Islet of Langerhans (tissue), 1 donor: Measurements from ENCODE around the gene ADARB2.
"Not testable (repeated sequence)": the region's sequence is repeated elsewhere in the genome, so short reads cannot be mapped to it uniquely, and the experiment has no call there.

Experiments used
- FAIRE-seq: peaks from one replicate; lab custom pipeline; 2011; peaks lifted over from hg19 to GRCh38; lab: Jason Lieb, UNC

ADARB2 gene

DNA sequence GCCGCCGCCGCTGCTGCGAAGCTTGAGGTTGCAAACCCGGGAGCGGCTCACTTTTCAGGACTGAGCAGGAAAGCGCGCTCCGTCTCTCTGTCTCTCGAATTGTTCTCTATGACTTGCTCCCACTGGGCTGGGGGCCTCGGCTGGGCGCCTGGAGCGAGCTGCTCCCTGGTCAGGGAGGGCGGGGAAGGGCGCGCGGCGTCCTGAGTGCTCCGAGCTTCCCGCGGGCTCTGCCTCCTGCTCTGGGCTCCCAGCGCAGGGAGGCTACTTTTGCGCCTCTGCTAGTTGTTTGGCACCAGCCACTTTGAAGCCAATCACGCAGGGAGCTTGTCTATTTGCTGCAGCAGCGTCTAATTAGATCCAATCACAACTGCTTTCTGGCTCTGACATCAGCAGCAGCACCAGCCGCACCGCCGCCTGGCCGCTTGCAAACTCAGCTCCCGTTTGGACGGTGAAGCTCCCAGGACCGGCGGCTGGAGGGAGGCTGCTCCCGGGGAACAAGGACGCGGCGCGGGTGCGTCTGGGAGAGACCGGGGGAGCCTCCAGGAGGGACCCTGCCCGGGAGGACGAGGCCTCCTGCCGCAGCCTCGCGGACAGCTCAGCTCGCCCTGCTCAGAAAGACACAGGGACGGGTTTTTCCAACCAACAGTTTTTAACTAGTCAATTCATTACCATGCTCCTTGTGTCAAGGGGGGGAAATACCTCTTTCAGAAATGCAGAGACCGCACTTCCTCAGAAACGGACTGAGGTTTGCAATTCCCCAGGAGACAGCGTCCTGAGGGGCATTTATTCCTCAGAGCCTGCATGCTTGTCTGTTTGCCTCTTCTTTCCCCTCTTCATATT, at the start of gene ADARB2:
ADARB2 (minus strand) TSS at position 304 of the 840 bp plus-strand sequence.
- no peak for FAIRE-seq

DNA sequence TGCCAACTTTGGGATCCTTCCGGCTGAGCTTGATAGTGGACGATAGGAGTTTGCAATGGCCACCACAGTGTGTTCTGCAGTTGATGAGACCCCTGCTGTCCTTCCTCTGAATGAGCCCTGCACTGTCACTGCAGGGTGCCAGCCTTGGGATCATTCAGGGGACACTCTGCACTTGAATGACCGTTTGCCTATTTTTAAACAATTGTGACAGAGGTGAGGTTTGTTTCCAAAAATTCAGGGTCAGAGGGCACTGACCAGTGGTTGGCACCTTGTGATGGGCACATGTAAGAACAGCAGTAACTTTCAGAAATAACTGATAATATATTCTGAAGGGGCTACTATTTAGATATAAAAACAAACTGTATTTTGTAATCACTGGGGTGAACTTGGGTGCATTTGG, 48.5 kb upstream of the ADARB2 start:
- FAIRE-seq = no peak

DNA sequence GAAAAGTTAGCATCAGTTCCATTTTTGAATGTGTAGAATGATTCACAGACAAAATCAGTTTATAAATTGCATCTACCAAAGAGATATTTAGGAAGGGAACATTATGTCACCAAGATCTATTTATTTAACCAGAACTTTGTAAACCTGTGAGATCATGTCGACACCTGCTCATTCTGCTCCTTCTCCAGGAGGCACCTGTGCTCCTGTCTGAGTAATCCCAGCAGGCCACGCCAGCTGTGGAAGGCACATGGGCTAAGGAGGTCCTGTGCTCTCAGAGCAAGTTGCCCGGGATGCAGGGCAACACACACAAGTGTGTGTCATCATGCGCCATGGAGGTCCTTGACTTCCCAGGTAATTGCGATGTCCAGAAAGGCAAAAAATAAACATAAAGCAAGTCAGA, 45.5 kb upstream of the ADARB2 start:
- no peak for FAIRE-seq

DNA sequence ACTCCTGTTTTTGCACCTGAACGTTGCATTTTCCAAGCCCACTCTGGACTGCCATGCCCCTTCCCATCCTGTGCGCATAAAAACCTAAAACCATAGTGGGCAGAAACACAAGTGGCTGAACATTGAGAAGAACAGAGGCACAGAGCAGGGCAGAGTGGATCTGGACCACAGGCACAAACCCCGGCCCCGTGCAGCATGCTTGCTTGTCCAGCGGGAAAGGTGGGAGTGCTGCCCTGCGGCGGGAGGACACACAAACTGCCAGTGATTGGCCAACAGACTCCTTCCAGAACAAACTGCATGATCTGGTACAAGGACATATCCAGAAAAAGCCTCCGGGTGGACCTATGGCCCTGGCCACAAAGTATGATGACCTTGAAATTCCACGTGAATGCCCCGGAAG, 42.5 kb upstream of the ADARB2 start:
- FAIRE-seq = no peak

DNA sequence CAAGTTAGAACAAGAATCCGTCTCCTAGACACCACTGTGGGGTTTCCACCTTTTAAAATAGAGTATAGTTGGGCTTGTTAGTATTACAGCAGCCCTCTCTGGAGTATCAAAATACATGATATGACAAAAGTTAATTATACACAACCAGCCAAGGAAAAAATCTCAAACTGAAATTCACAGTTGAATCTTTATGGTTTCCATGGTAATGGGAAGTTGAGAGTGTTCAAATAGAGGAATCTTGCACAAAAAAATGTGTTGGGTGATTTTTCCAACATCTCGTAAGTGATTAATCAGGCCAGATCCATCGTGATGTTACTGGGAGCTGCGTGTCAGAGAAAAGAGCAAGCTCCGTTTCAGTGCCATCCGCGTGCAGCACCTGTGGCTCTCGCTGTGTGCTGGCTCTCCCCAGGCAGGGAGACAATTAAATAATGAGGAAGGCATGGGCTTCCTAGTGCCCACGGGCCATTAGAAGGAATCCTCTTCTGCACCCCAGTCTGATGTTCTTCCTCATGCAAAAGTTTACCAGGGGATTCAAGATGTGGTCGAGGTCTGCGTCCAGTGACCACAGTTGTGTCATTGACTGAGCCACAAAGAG, 41.1 kb upstream of the ADARB2 start:
- no peak for FAIRE-seq

DNA sequence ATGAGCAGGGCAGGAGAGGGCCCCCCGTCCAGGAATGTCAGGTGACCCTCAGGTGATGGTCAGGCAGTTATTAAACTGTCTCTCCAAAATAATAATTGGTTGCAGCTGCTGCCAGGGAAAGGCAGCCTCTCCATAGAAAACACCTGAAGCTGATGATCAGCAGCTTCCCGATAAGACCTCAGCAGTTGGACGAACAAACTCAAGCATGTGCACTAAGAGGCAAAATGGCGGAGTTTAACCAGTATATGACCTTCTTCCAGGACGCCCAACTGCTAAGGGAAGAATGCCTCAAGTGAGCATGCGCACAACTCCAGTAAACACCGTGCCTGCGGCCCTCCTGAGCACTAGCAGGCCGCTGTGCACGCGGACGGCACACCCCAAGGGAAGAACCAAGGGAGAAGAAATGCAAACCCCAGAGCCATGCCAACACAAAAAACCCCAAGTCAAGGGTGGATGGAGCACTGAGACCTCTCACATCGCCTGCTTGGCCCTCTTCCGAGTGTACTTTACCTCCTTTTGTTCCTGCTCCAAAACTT, 38.9 kb upstream of the ADARB2 start:
- FAIRE-seq = no peak

DNA sequence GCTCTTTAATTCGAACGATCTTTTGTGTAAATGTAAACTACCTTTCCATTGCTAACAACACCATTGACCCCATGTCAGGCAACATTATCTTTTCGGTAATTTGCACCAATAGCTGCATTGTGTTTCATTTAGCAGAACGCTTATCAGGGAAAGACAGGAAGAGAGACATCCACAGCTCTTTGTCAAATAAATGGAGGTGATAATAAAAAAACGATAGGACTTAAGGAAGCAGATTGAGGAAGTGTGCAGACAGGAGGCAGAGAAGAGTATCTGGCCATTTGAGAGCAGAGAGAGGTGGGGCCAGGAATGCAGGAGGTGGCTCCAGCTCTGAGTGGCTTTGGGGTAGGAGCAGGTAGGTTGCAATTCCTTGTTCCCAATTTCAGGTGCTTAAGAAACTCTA, 37.5 kb upstream of the ADARB2 start:
- no peak for FAIRE-seq

DNA sequence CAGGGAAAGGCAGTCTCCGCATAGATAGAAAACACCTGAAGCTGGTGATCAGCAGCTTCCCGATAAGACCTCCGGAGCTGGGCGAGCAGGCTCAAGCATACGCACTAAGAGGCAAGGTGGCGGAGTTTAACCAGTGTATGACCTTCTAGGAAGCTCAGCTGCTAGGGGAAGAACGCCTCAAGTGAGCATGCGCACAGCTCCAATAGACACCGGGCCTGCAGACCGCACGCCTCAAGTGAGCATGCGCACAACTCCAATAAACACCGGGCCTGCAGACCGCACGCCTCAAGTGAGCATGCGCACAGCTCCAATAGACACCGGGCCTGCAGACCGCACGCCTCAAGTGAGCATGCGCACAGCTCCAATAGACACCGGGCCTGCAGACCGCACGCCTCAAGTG, 35.9 kb upstream of the ADARB2 start:
- FAIRE-seq = not testable (repeated sequence)

DNA sequence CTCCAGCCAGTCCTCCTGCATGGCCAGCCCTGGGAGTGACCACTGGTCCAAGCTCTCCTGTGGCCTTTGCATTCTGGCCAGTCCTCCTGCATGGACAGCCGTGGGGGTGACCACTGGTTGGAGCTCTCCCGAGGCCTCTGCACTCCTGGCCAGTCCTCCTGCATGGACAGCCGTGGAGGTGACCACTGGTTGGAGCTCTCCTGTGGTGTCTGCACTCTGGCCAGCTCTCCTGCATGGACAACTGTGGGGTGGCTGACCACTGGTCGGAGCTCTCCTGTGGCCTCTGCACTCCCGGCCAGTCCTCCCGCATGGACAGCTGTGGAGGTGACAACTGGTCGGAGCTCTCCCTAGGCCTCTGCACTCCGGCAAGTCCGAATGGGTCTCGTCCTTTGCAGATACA, 28.7 kb upstream of the ADARB2 start:
- no peak for FAIRE-seq

DNA sequence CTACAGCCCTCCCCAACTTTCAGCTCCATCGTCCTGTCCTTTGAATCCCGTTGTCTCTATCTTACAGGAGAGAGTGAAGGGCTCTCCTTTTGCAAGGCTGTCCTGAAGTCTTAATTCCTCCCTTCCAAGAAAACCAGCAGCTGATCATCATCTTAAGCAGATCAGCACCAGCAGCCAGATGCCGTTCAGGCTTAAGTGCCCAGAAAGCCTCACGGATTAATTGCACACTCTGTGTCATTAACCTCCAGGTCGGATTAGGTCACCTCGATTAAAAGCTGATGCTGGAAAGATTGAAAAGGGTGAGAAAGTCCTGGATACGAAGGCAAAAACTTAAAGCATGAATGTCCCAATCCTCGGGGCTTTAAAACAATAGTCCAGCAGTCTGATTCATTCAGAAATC, 24.8 kb upstream of the ADARB2 start:
- FAIRE-seq = no peak

DNA sequence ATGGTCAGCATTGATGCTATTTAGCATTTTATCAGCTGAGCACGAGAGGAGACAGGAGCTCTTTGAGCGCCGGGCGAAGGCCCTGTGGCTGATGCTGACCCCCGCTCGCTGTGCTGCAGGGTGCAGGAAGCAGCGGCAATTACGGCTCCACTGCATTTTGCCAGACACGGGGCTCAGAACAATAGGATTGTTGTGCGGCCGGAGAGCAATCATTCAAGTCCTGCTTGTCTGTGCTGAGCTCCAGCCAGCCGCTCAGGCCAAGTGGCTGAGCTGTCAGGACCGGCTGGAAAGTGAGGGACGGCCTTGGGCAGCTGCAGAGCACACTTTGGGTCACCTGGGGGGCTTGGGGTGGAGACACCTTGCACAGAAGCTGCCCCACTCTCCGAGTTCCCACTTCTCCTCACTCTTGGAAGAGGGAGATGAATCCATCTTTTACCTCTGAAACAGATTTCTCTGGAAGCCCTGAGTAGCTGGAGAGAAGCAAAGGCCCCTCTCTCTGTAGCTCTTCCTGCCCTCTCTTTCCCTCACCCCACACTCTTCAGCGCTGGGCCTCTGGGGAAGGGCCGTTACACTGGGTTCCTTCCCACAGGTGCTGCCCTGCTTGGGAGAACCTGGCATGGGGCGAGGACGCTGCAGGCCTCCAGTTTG, 17.3 kb upstream of the ADARB2 start:
- no peak for FAIRE-seq

DNA sequence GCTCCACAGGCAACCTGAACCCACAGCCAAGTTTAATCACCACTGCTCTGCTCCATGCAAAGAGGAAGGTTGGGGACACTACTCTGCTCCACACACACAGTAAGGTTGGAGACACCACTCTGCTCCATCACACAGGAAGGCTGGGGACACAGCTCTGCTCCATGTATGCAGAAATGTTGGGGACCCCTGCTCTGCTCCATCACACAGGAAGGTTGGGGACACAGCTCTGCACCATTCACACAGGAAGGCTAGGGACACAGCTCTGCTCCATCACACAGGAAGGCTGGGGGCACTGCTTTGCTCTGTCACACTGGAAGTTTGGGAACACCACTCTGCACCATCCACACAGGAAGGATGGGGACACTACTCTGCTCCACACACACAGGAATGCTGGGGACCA, 14.8 kb upstream of the ADARB2 start:
- no peak for FAIRE-seq

DNA sequence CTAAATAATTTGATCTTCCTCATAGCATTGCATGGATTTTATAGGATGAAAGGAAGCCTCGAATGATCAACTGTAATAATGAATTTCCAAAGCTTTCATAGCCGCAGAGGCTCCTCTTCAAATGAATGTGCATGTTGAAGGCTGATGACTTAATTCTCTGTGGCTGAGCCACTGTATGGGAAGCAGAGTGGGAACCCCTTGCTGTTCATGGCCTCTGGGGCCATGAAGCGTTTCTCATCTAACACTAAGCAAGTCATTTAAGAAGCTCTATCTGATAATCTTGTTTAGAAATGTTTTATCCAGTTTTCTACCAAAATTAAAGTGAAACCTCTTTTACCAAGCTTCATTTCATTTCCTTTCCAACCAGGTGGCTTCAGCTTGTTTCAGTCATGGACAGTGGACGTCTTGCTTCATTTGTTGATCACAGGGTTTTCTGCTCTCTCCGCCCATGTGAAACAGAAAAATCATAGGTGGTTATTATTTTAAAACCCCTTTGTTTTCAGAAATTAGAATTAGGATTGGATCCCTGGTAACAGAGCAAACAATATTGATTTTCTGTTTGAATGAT, 10.3 kb upstream of the ADARB2 start:
- no peak for FAIRE-seq

DNA sequence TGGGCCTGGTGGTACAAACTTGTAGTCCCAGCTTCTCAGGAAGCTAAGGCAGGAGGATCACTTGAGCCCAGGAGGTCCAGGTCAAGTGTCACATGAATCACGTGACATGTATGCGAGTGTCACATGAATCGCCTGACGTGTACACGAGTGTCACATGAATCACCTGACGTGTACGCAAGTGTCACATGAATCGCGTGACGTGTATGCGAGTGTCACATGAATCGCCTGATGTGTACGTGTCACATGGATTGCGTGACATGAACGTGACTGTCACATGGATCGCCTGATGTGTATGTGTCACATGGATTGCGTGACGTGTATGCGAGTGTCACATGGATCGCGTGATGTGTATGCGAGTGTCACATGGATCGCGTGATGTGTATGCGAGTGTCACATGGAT, 9.5 kb upstream of the ADARB2 start:
- no peak for FAIRE-seq

DNA sequence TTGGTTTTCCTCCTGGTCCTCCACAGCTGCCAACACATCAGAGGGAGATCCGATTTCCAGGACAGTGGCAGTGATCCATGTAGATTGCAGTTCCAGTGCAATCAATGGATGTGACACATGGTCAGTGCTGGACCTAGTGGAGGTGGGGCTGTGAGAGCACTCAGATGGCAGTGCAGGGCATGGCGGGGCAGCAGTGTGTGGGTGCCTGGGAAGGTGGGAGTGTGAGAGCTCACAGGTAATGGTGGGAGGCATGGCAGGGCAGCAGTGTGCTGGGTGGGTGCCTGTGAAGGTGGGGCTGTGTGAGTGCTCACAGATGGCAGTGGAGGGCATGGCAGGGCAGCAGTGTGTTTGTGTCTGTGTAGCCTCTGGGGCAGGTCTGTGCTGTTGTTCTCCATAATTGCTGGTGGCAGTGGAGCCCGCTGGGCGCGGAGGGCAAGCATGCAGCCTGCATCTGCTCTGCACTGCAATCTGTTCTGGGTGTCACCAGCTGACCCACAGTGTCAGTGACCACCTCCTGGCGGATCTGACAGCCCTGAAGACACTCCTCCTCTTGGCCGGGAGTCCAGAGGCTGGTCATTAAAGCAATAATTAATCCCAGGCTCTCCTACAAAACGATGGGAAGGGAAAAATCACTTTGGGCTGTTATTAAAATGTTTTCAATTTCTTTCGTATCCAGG, 8.6 kb upstream of the ADARB2 start:
- FAIRE-seq = no peak

DNA sequence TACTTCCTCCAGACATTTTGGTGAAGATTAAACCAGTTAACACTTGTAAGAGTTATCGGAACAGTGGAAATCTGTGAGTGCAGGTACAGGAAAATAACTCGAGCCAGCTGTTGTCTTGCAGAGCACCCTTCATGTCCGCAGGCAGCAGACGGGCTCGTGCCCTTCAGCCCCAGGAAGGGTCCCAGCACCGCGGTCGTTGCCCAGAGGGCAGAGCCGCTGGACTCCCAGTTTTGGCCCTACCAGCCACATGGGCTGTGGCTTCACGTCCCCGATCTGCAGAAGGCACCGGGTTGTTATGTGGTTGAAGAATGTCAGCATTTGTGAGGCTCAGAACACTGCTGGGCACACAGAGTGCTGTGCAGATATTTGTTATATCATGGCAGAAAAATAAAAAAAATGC, 7.2 kb upstream of the ADARB2 start:
- FAIRE-seq = no peak

DNA sequence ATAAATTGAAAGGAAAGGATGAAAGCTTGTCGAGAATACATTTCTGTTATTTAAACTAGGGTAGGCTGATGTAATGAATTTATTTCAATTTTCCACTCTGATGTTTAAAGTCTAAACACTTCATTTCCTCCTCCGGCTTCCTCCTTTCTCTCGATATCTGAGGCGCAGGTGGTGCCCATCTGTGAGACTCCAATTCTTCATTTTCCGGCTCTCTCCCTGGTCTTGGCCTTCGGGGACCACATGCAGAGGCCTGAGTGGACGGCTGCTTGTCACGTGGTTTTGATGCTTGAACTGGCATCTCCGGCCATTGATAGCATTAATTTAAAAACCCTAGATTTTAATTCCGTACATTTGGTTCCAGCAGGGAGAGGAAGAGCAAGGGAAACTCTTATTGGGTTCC, 5.8 kb upstream of the ADARB2 start:
- FAIRE-seq = no peak

DNA sequence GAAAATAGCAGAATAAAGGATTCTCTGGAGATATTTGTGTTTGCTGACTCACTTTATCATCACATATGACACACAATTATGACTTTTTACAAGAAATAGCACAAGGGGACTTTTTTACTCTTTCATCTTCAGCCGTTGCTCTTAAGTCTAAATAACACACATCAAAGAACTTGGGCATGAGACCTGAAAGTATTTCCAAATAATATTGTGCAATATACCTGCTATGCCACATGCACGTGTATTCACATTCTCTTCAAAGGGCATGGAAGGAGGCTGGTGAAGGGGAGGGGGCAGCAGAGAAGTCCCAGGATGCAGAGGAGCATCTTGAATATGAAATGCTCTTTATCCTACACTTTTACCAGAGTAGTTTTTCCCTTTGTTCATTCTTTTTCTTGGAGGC, 4.1 kb upstream of the ADARB2 start:
- no peak for FAIRE-seq

DNA sequence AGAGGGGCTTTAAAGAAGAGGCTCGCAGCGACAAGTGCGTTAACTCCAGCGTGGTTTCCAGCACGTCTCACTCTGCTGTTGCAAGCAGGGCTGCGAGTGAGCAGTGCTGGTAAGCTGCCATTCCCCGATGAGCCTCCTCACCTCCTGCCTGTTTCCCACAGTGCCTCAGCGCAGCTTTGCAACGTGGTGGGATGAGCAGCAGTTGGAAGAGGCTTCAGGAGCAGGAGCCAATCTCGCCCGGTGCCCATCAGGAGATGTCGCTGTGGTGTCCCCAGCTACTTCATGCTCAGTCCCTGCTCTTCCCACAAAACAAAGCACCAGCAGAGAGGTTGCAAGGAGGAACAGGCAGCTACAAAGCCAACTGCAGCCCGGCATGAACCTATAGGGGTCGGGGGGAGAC, 2.4 kb upstream of the ADARB2 start:
- FAIRE-seq = no peak

DNA sequence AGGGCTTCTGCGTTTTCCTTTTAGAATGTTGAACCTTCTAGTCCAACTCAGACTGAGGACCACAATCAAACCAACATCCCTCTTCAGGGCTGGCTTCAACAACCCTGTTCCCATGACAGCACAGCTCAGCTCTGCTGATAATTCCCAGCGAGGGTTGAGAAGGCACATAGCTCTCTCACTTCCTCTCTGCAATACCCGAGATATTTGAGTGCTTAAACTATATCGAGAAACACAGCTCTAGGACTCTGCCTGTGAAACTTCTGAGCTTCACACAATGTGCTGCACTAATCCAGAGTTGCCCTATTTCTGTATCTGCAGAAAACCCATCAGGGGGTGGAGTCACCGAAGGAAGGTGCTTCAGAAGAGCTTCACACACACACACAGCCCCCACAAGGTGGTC, 1.6 kb upstream of the ADARB2 start:
- no peak for FAIRE-seq

DNA sequence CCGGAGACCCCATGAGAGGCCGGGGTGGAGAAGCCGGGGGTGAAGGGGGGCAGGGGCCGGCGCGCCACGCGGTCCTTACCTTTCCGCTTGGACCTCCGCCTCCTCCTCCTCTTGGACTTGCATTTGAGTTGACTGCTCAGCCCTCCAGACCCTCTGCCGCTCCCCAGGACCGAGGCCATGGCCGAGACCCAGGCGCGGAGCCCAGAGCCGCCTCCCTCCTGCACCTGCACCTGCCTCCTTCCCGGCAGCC, 428 bp downstream of the ADARB2 start:
- FAIRE-seq = no peak

DNA sequence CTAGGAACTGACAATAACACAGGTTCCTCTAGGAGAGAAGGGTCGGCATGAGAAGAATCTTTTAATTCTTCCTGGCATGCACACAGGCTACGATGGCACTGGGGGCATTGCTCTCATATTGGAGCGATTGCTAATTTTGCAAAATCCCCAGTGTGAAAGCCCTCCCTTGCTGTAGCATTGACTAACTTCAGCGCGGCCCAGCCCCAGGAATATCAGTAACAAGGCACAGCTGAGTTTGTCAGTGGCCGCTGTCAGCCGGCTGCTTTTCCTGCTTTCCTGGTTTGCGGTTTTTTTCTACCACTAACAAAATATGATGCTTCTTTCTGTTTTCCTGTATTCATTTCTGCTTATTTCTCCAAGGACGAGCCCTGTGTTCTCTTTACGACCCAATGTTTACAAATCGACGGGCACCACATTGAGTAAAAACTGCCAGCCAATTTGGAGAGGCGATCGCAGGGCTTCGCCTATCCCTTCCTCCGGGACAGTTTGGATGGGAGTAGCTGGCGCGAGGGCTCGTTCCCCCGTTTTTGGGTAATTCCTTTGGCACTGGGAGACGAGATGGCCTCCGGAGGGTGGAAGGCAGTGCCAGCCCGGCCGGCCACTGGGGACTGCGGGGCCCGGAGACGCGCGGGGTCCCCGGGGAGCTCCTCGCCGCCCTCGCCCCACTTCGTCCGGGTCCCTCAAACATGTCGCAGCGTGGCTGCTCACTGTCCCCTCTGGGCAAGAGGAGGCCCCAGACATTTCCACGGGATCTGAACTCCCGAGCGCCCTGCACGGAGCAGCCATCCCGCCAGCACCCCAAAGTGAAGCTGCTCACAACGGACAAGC, 967 bp downstream of the ADARB2 start:
- no peak for FAIRE-seq
